Spleen (tissue), 7 donors: ENCODE results near the gene FBXO9.

Experiments used
- CTCF ChIP-seq, 11 experiments: fragments of 200-600 bp in 7 of 11; fragments of 450-650 bp in 4 of 11; sonication (generic) in 4 of 11; IDR thresholded peaks in 8 of 11; conservative IDR thresholded peaks in 3 of 11; 1 replicate in 7 of 11; 2 replicates in 4 of 11; pipeline versions ENCODE4 v1.4.0 to v1.8.0; 2016 to 2021; ENCODE audit warnings: antibody characterized with exemption in 11 of 11, inconsistent platforms in 4 of 11, mild to moderate bottlenecking in 1 of 11
- POLR2AphosphoS5 ChIP-seq, 3 donors: sonication (generic); formaldehyde crosslinking; IDR thresholded peaks; one replicate each; pipeline ENCODE4 v1.5.1; 2017; ENCODE audit warnings: antibody characterized with exemption in 3 of 3
- donor health status: DM: no; HTN: no; CAD: no; lungs with moderate emphysema.
- donor health status: DM: no; HTN: no; CAD: no.
- donor health status: DM: no; HTN: no; CAD: no.

GRCh38 chr6:53128842-53129241, 63.6 kb downstream of the FBXO9 start:
- no peak for TF ChIP-seq POLR2AphosphoS5 (IDR thresholded peaks at IDR 0.05)
- no peak for TF ChIP-seq CTCF (IDR thresholded peaks at IDR 0.05 in 8 of 11, conservative IDR thresholded peaks at IDR 0.05 in 3 of 11)
